ENCODE data around the gene SLBP.

SLBP gene

GRCh38 chr4:1648962-1649361, 63.2 kb downstream of the SLBP start:
- no peak for DNase-seq

- no peak for DNase-seq
Measured at GRCh38 chr4:1647432-1647831, 64.7 kb downstream of the SLBP start.

GRCh38 chr4:1646690-1647089, 65.4 kb downstream of the SLBP start:
- DNase-seq: no peak

- no peak for DNase-seq
Measured at GRCh38 chr4:1644891-1645657, 67.0 kb downstream of the SLBP start.

- no peak for DNase-seq
Measured at GRCh38 chr4:1643971-1644735, 68.0 kb downstream of the SLBP start.

Measured in T-helper 2 cell (primary cell).